GM13977 (cell line): ENCODE measurements around the gene PDS5B.
"Not testable (repeated sequence)": the region's sequence is repeated elsewhere in the genome, so short reads cannot be mapped to it uniquely, and the experiment has no call there.

Source experiments
- DNase-seq: peaks from one replicate; pipeline ENCODE4 v3.0.0; 2012; ENCODE audit warnings: low spot score
- in situ Hi-C: fragments of 300-500 bp; cut with MboI; formaldehyde crosslinking; loops from one replicate; pipeline ENCODE4 v1.12.0; 2022; ENCODE audit warnings: low sequenced_read_pairs, low pct_unique_long_range_greater_than_20kb, mixed read lengths, inconsistent platforms; ENCODE audit not compliant: unreplicated experiment
- TF ChIP-seq, protein P1 (sequence below): IDR thresholded peaks from 2 replicates; pipeline ENCODE4 v1.5.1; 2012; ENCODE audit warnings: mild to moderate bottlenecking, control low read depth; ENCODE audit not compliant: insufficient read depth; ENCODE audit errors: extremely low read depth, missing control alignments

The PDS5B gene

GRCh38 chr13:32822771-32823170 is 236.5 kb downstream of the PDS5B start:
- in situ Hi-C loops: no loop called here
- DNase-seq: no peak
- TF ChIP-seq, protein P1, sequence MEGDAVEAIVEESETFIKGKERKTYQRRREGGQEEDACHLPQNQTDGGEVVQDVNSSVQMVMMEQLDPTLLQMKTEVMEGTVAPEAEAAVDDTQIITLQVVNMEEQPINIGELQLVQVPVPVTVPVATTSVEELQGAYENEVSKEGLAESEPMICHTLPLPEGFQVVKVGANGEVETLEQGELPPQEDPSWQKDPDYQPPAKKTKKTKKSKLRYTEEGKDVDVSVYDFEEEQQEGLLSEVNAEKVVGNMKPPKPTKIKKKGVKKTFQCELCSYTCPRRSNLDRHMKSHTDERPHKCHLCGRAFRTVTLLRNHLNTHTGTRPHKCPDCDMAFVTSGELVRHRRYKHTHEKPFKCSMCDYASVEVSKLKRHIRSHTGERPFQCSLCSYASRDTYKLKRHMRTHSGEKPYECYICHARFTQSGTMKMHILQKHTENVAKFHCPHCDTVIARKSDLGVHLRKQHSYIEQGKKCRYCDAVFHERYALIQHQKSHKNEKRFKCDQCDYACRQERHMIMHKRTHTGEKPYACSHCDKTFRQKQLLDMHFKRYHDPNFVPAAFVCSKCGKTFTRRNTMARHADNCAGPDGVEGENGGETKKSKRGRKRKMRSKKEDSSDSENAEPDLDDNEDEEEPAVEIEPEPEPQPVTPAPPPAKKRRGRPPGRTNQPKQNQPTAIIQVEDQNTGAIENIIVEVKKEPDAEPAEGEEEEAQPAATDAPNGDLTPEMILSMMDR: no peak

GRCh38 chr13:32823597-32823996 is 237.3 kb downstream of the PDS5B start:
- in situ Hi-C loops: no loop called here
- TF ChIP-seq, protein P1: no peak
- DNase-seq: no peak

GRCh38 chr13:32824061-32824460 is 237.8 kb downstream of the PDS5B start:
- DNase-seq: no peak
- in situ Hi-C loops: no loop called here
- TF ChIP-seq, protein P1: no peak

- no peak for DNase-seq
- in situ Hi-C loops: no loop called here
- TF ChIP-seq, protein P1: no peak
Observed at GRCh38 chr13:32824675-32825074, 238.4 kb downstream of the PDS5B start.

DNA sequence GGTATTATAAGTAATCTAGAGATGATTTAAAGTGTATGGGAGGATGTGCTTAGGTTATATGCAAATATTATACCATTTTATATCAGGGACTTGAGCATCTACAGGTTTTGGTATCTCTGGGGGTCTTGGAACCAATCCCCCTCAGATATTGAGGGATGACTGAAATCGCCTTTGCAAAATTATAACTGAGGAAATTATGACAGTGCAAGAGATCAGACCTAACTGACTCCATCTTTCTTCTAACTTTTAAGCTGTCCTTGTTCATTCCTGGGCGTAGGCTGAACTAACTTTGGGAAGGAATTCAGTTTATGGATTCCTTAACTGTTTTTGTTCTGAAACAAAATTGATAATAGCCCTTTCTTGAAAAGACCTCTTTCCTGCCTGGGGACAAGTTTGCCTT is 239.2 kb downstream of the PDS5B start:
- in situ Hi-C loops: no loop called here
- DNase-seq: no peak
- TF ChIP-seq, protein P1: no peak

DNA sequence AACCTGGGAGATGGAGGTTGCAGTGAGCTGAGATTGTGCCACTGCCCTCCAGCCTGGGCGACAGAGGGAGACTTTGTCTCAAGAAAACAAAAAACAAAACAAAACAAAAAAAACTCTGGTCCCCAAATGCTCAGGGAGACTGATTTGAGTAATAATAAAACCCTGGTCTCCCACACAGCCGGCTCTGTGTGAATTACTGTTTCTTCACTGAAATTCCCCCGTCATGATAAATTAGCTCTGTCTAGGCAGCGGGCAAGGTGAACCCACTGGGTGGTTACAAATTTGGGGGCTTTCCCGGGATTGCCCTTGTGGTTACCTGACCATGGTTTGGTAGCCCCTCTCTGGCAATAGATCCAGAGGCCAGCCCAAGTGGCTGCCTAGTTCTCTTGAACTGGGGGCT is 240.1 kb downstream of the PDS5B start:
- DNase-seq, in situ Hi-C loops: not testable (repeated sequence)
- TF ChIP-seq, protein P1: peak; percentile 45
